Subcutaneous abdominal adipose tissue (tissue), 5 donors: Measurements from ENCODE around the gene ORM2.

ENCODE experiments used
- H3K27ac ChIP-seq: one replicate; pipeline ENCODE4 v1.7.0; 2013; ENCODE audit warnings: low read depth, mild to moderate bottlenecking, inconsistent platforms, low read length, moderate library complexity
- H3K27me3 ChIP-seq, 5 donors: one replicate each; pipeline ENCODE4 v1.7.0; 2013; ENCODE audit warnings: low read length in 5 of 5, inconsistent platforms in 1 of 5; ENCODE audit not compliant: control insufficient read depth in 5 of 5, insufficient read depth in 4 of 5
- H3K36me3 ChIP-seq, 5 donors: one replicate each; pipeline ENCODE4 v1.7.0; 2013; ENCODE audit warnings: low read length in 5 of 5; ENCODE audit not compliant: control insufficient read depth in 5 of 5, insufficient read depth in 5 of 5
- H3K4me1 ChIP-seq, 5 donors: one replicate each; pipeline ENCODE4 v1.7.0; 2013; ENCODE audit warnings: low read length in 5 of 5, mild to moderate bottlenecking in 3 of 5, moderate library complexity in 1 of 5; ENCODE audit not compliant: control insufficient read depth in 5 of 5, insufficient read depth in 5 of 5
- H3K4me3 ChIP-seq, 5 donors: one replicate each; pipeline ENCODE4 v1.7.0; 2013; ENCODE audit warnings: low read length in 5 of 5, low read depth in 1 of 5
- H3K9ac ChIP-seq, 5 donors: one replicate each; pipeline ENCODE4 v1.7.0; 2013; ENCODE audit warnings: low read length in 5 of 5, mild to moderate bottlenecking in 4 of 5, moderate library complexity in 3 of 5
- H3K9me3 ChIP-seq, 5 donors: one replicate each; pipeline ENCODE4 v1.7.0; 2013; ENCODE audit warnings: low read length in 5 of 5; ENCODE audit not compliant: control insufficient read depth in 5 of 5
- donor health status: healthy.
- donor health status: healthy.
- donor health status: healthy.
- donor health status: healthy.
- donor health status: healthy.

ORM2 gene

DNA sequence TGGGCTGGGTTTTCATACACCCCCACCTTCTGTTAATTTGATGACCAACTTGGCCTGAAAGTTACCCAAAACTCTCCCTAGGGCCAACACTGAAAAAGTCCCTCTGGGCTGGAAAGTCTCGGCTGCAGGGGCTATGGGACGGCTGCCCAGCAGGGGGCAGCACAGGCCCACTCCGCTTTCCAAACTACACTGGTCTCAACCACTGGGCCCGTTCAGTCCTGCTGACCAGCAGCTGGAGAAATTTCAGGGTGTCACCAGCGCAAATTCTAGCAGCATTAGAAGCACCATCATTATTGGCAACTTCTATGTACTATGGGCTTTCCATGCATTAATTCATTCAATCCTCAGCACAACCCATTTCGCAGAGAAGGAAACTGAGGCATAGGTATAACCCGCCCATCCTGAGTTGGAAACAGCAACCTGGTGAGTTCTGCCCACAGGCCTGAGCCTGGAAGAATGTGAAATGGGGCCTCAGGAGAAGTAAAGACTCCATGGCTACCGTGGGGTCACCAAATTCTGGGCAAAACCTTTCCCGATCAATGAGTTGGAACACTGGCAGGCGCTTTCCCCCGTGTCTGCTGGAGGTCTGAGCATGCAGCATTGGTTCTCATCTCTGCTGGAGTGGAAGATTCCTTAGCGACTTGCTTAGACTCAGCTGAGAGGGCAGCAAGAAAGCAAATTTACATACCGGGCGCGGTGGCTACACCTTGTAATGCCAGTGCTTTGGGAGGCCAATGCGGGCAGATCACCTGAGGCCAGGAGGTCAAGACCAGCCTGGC, 9.7 kb downstream of the ORM2 start:
- H3K36me3 ChIP-seq, result peaks cover 12 to 95% (median 92%) of the 10 kb centered on the region in 5 donors
- H3K4me3 ChIP-seq, result no peak overlapping the region
- H3K4me1 ChIP-seq, result peaks cover 0 to 5% (median 0%) of the 10 kb centered on the region in 5 donors
- H3K9ac ChIP-seq, result no peak overlapping the region
- no peaks in the 10 kb centered on the region for H3K27me3 ChIP-seq
- no peak overlapping the region for H3K27ac ChIP-seq
- no peaks in the 10 kb centered on the region for H3K9me3 ChIP-seq

DNA sequence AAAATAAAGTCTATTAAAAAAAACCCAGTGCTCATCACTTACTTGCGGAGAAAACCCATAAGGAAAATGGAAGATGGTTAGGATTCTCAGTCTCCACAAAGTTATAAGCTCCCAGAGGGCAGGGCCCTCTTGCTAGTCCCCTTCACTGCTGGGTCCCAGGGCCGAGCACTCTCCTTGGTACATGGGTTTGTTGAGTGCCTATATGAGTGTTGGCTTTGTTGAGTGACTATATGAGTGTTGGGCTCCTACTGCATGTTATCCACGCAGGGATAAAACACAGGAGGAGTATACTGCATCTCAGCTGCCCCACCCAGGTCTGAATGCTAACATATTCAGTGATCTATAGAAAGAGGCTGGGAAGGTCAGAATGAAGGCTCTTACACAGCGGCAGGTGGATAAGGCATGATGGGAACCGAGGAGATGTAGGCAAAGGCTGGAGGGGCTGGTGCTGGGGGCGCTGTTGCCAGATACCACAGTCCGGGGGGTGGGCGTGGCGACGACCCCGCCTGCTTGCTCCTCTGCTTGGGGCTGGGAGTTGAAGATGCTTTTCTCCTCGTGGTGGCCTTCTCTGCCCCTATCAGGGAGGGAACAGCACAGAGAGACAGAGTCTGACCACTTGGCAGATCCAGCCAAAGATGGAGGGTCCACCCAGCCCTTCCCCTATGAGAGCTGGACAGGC, 11.6 kb downstream of the ORM2 start:
- H3K9ac ChIP-seq, result no peak overlapping the region
- no peak overlapping the region for H3K4me3 ChIP-seq
- H3K27ac ChIP-seq, result no peak overlapping the region
- H3K4me1 ChIP-seq, result peaks cover 0 to 5% (median 0%) of the 10 kb centered on the region in 5 donors
- peaks cover 16 to 98% (median 95%) of the 10 kb centered on the region in 5 donors for H3K36me3 ChIP-seq
- H3K9me3 ChIP-seq, result no peaks in the 10 kb centered on the region
- no peaks in the 10 kb centered on the region for H3K27me3 ChIP-seq

DNA sequence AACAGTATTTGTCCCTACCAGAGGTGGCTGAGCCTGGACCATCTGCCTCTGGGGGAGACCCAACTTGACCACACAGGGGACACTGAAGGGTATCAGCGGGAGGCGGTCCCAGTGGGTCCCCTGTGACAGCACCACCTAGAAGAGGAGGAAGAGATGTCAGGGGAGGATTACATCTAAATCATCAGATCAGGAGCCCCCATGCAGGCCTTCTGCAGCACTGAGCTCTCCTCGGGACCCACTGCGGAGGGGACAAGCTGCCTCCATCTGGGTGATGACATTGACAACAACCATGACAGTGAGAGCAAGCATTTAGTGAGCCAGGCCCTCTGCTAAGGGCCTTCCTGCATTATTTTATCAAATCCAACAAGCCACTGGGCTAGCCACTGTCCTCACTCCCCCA, 12.3 kb downstream of the ORM2 start:
- Histone ChIP-seq H3K27ac (no peak overlapping the region), H3K36me3 (peaks cover 20 to 99% (median 97%) of the 10 kb centered on the region in 5 donors)

DNA sequence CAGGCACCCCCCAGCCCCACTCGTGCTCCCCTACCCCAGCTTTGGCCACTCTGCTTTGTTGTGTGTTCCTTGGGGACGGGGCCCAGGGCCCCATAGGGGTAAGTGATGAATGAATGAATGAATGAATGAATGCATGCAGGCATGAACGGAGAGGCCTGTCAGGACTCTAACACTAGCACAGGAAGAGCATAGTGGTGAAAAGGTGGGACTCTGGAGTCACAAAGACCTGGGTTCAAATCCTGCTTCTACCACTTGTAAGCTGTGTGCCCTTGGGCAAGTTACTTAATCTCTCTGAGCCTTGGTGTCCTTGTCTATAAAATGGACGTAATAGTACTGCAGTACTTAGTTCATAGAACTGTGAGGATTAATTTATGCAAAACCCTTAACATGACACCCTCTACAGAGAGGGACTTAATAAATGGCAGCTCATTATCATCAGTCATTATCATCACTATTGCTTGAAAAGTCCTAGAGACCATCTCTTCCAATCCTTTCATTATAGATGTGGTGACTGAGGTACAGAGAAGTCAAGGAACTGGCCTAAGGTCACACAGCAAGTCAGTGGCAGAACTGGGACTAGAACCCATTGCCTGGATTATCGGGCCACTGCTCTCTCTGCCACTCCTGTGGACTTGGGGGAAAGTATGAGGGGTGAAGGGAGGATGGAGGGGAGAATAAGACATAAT, 13.2 kb downstream of the ORM2 start:
- Histone ChIP-seq H3K27ac (no peak overlapping the region), H3K4me3 (no peak overlapping the region), H3K36me3 (peaks cover 20 to 99% (median 95%) of the 10 kb centered on the region in 5 donors), H3K9ac (no peak overlapping the region), H3K9me3 (no peaks in the 10 kb centered on the region), H3K4me1 (peaks cover 0 to 5% (median 0%) of the 10 kb centered on the region in 5 donors), H3K27me3 (no peaks in the 10 kb centered on the region)

More for the DNA sequence above, 12.3 kb downstream of the ORM2 start:
- peaks cover 0 to 5% (median 0%) of the 10 kb centered on the region in 5 donors for H3K4me1 ChIP-seq
- no peak overlapping the region for H3K9ac ChIP-seq
- no peak overlapping the region for H3K4me3 ChIP-seq
- no peaks in the 10 kb centered on the region for H3K27me3 ChIP-seq
- H3K9me3 ChIP-seq, result no peaks in the 10 kb centered on the region

DNA sequence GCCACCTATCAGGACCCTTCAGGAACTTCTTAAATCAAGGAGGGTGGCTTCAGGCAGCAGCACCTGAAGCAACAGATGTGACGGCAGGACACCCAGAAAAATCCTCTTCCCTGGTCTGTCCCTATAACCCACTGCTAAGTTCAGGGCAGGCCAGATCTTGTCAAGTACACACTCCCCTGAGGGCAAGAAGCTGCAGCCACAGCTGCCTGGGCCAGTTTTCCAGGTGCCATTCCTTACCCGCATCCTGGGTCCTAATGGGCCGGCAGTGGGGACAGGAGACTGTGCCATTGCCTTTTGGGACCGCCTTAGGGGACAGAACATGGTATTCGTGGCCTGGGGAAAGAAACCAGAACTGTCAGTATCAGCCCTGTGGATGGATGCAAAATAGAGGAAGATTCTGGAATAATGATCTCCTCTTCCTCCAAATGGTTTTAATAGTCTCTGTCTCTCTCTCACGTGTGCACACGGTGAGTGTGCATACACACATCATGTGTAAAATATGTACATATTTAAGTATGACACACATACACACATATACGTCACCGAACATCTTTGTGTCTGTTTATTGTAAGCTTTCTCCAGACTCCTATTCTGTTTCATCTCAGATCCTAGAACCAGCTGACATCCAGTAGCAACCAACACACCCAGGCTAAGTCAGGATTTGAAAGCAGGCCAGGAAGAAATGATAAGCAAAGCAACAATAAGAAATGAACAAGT, 14.0 kb downstream of the ORM2 start:
- H3K4me1 ChIP-seq, result peaks cover 0 to 9% (median 2%) of the 10 kb centered on the region in 5 donors
- no peak overlapping the region for H3K4me3 ChIP-seq
- no peaks in the 10 kb centered on the region for H3K27me3 ChIP-seq
- no peak overlapping the region for H3K27ac ChIP-seq
- no peaks in the 10 kb centered on the region for H3K9me3 ChIP-seq
- H3K36me3 ChIP-seq, result peaks cover 16 to 99% (median 95%) of the 10 kb centered on the region in 5 donors
- no peak overlapping the region for H3K9ac ChIP-seq

DNA sequence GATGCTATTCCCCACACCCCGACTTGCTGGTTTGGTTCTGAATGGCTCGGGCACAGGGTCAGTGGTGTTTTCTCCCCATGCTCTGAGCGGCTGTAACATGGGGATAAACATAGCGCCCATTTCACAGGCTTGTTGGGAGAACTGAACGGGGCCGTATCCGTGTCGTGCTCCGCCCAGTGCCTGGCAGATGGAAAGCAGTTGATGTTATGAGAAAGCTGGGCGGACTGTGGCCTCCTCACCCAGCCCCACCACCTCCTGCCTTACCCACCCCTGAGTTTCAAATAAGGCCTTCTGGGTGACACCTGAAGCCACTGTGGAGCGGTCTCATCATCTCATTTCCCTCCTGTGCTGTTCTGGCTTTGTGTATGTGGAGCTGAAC, 14.5 kb downstream of the ORM2 start:
- no peaks in the 10 kb centered on the region for H3K9me3 ChIP-seq
- H3K9ac ChIP-seq, result no peak overlapping the region
- H3K27me3 ChIP-seq, result no peaks in the 10 kb centered on the region
- H3K4me3 ChIP-seq, result no peak overlapping the region
- peaks cover 16 to 99% (median 96%) of the 10 kb centered on the region in 5 donors for H3K36me3 ChIP-seq
- H3K4me1 ChIP-seq, result peaks cover 0 to 13% (median 7%) of the 10 kb centered on the region in 5 donors
- H3K27ac ChIP-seq, result no peak overlapping the region

DNA sequence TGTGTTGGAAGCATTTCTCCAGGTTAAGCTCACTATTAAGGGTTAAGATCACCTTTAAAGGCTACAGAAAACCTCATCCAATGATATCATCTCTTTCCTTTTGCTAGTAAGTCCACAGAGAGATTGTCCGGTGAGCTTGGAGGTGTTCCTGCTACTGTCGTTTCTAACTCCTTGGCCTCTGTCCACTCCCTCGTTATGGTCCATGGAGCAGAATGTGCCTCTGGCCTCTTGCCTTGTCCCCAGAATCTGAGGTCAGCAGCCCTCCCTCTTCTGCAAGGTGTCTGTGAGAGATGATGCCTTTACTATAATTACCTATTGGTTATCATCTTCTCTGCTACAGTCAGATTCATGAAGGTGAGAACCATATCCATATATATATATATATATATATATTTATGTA, 15.0 kb downstream of the ORM2 start:
- H3K9ac ChIP-seq, result no peak overlapping the region
- H3K36me3 ChIP-seq, result peaks cover 16 to 99% (median 96%) of the 10 kb centered on the region in 5 donors
- H3K9me3 ChIP-seq, result no peaks in the 10 kb centered on the region
- no peaks in the 10 kb centered on the region for H3K27me3 ChIP-seq
- H3K4me1 ChIP-seq, result peaks cover 0 to 13% (median 12%) of the 10 kb centered on the region in 5 donors
- no peak overlapping the region for H3K27ac ChIP-seq
- H3K4me3 ChIP-seq, result no peak overlapping the region

DNA sequence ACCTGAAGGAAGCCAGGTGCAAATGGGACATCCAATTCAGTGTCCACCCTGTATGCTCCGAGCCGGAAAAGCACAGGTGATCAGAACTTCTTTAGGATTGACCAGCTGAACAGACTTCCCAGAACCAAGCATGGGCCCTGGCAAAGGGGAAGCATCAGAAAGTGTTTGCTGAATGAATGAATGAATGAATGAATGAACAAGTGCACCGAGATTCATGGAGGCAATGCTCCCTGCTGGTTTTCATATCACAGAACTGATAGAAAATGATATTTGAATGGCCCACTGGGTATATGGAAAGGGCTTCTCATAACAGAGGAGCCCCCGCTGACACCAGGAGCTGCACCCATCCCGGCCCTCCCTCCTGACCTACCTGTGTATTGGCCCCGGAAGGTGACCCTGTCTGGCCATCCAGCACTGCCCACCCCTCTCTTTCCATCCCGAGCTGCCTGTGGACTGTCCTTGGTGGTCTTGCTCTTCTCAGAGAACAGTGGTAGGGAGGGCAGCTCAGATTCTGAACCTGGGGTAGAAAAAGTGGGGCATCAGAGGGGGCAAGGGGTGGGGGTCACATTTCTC, 15.9 kb downstream of the ORM2 start:
- Histone ChIP-seq H3K27me3 (no peaks in the 10 kb centered on the region), H3K4me3 (no peak overlapping the region), H3K9me3 (no peaks in the 10 kb centered on the region), H3K4me1 (peaks cover 0 to 14% (median 8%) of the 10 kb centered on the region in 5 donors), H3K27ac (no peak overlapping the region), H3K9ac (no peak overlapping the region), H3K36me3 (peaks cover 16 to 99% (median 96%) of the 10 kb centered on the region in 5 donors)

DNA sequence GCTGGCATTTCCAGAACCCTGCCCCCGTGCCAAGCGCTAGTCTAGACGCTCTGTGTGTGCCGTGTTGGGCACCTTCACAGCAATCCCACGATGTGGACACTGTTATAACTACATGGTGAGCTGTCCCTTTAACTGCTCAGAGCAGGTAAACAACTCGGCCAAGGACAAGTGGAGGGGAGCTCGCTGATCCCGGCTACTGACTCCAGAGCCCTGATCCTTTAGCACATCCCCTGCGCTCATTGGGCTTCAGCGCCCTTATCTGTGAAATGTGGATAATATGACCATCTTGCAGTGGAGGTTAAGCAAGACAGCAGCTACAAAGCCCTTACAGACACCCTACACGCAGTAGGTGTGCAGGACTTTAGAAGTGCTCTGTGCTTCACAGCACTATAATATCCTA, 16.5 kb downstream of the ORM2 start:
- H3K4me3 ChIP-seq, result no peak overlapping the region
- no peak overlapping the region for H3K9ac ChIP-seq
- H3K27ac ChIP-seq, result no peak overlapping the region
- peaks cover 0 to 14% (median 8%) of the 10 kb centered on the region in 5 donors for H3K4me1 ChIP-seq
- no peaks in the 10 kb centered on the region for H3K9me3 ChIP-seq
- peaks cover 16 to 99% (median 96%) of the 10 kb centered on the region in 5 donors for H3K36me3 ChIP-seq
- H3K27me3 ChIP-seq, result no peaks in the 10 kb centered on the region
